ENCODE measurements around the gene RBMS3.

Gene RBMS3

DNA sequence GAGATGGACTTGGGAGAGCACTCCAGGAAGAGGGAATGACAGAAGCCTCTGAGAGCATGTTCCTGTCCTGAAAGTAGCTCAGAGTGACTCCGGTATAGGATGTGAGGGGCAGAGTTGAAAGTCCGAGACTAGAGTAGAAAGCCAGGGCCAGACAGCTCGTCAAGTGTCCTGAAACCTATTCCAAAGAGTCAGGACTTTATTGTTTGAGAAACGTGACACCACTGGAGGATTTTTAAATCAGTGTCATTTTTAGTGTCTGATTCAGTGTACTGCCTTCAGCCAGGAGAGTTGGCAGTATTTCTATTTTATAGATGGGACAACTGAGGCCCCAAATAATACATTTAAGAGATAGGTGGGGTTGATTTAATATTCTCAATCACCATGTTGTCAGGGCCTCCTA, 1.6 kb upstream of the RBMS3 start:
- DNase-seq = no peak

GRCh38 chr3:29279806-29280205, 1.1 kb upstream of the RBMS3 start:
- peak in 1 of 2 donors; percentile 12 for DNase-seq

- no peak for DNase-seq
These were observed 148 bp downstream of the RBMS3 start for GRCh38 chr3:29281094-29281343.

DNA sequence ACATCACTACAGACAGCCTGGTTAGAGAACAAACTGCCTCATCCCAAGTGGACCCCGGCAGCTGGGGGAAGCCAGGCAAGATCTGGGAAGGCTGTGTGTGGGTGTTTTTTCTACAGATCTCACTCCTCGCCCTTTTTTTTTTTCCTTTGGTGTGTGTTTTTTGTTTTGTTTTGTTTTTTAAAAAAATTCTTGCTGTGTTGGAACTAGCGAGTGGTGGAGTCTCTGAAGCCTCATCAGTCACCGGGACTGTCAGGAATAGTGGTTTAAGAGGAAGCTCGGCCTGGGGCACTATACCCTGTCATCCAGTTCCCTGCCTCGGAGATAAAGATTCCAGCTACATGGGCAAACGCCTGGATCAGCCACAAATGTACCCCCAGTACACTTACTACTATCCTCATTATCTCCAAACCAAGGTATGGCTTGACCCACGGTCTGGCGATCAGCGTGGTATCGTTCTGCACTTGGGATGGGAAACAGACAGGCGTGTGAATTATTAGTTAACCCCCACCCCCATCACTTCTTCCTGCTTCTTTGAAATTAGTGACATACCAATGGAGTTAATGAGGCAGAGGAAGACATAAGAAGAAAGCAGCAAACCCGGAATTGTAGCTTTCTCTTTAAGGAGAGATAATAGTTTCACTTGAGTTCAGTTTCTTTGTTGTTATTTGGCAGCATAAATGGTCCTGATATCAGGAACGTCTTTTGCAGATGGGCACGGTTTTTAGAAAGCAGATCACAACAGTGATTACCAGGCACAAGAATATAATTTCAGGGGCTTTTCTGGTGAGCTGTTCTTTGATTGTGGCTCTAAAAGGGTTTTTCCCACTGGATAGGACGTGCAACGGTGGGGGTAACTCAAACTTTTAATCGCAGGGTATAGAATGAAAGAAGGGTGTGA, 722 bp downstream of the RBMS3 start:
- DNase-seq = no peak

DNA sequence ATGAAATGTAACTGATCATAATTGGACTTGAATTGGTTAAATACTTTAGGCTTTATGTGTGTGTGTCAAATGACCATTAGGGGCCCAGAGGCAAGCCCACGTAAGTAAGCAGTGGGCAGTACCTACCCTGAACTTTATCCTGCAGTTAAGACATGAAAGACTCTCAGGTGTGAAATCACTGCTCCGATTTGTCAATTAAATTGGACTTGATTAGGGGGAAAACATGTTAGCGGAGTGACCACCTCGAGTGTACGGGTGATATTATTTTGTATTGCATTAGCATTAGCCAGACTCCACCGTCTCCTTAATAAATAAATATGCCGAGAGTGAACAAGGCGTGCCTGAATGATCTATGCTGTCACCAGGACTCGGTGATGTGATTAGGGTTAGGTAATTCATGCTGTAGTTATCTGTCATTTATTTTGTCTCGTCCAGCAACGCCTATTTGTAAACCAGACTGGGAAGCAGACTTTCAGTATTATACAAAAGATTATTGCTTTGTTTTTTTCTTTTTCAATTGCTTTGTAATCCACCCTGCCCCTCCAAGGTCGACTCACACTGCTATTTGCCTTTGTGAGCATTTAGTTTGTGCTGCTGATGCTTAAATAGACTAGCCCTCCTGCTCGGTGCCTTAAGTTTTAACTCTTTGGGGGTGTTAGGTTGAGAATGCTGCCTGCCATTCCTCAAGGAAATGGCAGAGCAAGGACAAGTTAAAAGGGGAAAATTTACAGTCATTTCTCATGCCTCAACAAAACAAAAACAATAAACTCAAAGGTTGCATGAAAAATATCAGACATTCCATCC, 1.8 kb downstream of the RBMS3 start:
- no peak for DNase-seq

DNA sequence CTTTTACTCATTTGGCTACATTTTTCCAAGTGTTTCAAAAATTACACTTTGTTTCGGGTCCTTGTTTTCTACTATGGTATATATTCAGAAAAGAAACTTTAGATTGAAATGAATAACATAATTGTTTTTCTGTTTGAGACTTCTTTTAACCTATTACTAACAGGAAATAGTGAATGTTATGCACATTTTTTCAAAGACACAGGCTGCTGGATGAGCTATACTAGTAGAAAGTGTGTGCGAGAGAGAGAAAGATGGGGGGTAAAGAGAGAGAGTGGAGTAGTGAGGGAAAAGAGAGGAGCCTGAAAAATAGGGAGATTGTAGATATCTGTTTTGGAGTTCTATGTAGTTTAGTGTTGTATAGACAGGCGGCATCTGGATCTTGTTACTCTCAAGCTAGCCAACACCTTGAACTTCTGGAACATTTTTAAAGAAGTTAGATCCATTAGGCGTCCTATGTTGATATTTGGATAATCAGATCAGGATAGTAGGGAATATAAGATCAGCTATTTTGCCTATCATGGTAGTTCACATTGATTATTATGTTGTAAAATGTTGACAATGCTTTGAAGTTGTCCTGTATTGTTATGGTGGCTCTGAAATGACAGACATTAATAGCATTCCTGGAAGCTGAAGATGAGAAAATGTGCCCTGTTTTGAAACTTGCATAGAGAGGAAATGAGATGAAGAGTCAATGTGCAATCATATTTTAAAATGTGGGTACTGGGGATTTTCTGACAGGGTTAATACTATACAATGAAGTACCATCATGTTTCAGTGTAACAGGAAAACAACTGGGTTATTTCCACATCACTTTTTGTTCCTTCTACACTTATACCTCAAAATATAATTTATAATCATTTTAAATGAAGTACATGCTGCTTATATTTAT, 2.6 kb downstream of the RBMS3 start:
- no peak for DNase-seq

DNA sequence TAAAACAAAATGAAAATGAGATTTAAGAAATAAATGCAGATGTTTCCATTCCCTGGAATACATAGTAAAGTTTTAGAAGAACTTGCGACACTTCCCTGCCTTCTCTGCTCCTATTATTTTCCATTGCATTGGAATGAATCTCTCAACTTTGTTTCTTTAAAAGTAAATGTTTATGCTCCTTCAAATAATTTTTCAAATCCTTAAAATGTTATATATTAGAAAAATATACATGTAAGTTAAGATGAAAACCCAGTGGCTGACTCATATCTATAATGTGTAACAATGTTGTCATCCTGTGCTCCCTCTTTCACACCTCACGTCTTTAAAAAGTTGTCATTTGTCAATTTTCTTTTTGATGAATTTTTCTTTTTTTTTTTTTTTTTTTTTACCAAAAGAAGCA, 3.6 kb downstream of the RBMS3 start:
- no peak for DNase-seq

DNA sequence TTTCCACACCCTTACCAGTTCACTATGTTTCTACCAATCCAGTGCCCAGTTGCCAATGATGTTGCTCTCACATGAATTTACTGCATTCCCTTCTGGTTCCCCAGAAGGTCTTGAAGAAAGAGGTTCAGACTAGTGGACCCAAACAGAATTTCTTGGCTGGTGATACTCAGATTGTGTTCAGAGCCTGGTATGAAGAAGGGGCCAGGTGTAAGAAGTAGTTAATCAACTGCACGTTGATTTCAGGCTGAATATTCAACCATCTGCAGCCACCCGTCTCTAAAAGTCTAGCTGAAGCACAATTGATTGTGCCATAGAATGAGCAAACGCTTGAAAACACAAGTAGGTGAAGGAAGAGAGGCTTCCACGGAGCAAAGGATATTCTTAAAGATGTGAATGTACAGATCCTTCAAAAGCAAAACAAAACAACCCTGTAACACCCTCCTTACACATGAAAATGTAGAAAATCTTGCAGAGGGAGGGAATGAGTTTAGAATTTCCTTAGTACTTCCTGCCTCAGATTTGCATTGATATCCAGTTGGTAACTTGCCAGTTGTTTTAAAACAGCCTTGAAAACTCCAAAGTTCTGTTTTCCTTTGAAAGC, 4.7 kb downstream of the RBMS3 start:
- no peak for DNase-seq

GRCh38 chr3:29286478-29287240, 5.8 kb downstream of the RBMS3 start:
- no peak for DNase-seq

GRCh38 chr3:29290596-29290995, 9.7 kb downstream of the RBMS3 start:
- no peak for DNase-seq

DNA sequence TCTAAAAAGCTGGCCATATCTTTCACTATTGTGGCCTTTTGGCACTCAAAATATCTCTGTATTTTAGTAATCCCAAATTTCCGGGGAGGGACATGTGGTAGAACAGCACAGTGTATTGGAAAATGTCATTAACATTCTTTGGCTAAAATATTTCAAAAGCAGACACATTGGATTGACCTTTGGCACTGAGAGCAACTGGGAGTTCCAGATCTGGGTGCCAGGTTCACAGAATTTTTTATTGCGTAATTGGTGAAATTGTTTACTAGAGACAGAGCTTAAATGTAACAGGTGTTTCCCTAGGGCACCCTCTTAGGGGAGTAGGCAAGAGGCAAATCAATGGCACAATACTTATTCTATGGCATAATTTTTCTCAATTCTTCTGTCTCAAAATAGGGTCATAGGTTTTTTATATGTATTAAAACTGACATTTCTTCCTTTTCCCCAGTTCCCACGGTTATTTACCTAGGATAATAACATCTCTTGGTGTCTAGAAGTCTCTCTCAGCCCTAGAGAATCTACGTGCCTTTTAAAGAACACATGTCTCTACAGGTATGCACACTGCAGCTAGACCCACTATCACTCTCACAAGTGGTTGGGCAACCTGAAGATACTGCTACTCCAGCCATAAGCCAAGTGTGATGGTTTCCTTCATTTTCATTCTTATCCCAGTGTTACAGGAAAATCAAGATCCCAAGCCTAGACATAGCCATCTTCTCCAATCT, 10.6 kb downstream of the RBMS3 start:
- no peak for DNase-seq

DNA sequence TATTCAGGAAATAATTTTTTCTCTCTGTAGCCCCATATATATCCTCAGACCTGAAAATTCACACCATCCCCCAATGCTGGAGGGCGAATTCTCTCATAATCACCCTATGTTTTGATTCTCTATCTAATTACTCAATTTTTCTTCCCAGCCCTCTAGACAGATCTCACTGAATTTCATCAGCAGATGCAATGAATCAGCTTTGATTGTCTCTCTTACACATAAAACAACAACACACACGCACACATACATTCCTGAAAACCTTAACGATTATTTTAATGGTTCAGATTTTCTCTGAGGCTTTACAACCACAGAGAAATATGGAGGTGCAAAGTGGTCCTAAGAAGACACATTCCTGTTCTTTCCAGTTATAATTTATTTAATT, 11.1 kb downstream of the RBMS3 start:
- DNase-seq = no peak

GRCh38 chr3:29293421-29293820, 12.6 kb downstream of the RBMS3 start:
- no peak for DNase-seq

- no peak for DNase-seq
These were observed 17.1 kb downstream of the RBMS3 start for GRCh38 chr3:29297998-29298397.

GRCh38 chr3:29301332-29302019, 20.6 kb downstream of the RBMS3 start:
- no peak for DNase-seq

DNA sequence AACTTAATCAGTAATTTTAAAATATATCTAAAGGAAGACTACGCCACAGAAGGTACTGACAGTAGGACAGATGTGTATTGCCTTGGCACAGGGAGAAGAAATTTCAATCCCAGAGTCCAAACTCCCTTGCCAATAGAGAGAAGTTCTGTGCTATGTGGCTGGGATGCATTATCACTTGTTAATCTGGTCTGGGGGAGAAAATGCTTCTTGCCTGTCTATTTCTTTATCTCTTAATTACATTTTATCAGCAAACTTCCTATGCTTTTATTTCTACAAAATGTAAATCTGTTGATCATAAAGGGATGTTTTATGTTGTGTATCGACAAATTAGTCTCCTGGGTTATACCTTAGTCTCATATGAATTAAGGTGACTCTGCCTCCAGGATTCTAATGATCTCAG, 21.7 kb downstream of the RBMS3 start:
- DNase-seq = no peak

- no peak for DNase-seq
These were observed 26.4 kb downstream of the RBMS3 start for GRCh38 chr3:29307295-29307694.

DNA sequence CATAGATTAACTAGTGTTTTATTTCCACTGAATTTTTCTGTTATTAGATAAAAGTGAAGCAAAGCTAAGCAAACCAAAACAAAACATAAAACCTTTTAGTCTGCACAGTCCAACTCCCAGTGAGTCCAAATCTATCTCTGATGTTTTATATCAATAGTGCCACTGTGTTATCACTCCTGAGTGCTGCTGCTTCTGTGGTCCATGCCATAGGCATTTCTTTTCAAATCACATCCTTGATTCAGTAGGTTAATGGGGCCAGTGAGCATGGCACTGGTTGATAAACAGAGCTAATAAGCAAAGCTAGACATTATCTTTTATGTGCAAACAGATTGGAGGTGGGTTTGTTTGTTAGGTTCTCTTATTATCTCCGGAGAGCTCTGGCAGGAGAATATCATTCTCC, 30.0 kb downstream of the RBMS3 start:
- DNase-seq = no peak

GRCh38 chr3:29311795-29312194, 30.9 kb downstream of the RBMS3 start:
- DNase-seq = no peak

DNA sequence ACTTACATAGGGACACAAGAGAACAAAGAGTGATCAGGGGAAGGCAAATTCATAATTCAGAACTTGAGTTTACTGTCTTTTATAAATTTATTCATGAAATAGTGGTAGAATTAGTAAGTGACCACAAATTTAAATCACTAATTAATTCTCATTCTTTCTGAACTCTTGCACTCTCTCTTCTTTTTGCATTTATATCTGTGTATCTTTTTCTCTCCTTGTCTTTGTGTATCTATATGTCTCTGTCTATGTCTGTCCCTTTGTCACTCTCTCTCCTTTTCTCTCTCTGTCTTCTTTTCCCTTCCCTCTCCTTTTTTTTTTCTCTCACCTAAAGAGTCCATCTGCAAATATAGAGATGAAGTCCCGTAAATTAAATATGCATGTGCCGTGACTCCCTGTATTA, 31.5 kb downstream of the RBMS3 start:
- DNase-seq = no peak

DNA sequence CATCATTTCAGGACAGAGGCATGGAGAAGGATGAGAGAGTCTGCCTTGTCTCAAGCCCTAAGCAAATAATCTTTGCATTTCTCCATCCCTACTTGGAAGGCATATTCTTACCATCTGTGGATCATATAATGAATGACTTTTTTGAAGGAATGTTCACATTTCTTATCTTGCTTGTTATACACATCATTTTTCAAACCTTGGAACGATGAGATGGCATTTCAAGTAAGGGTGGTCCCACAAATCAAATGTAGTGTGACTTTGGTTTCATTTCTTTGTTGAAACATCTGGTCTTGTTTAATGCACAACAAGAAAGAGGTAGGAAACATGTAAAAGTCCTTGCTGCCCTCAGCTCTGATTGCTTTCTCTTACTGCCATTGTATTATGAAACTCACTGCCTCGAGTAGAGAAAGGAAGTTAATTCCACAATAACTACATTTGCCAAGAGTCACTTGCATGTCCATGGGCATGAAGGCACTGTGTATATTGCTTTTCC, 32.1 kb downstream of the RBMS3 start:
- no peak for DNase-seq

Measured in hippocampal formation (tissue), 2 donors.